GM12872 (cell line): ENCODE measurements around the gene FAM3B.

Experiments used
- TF ChIP-seq, protein P1 (sequence below): IDR thresholded peaks from 3 replicates; pipeline ENCODE4 v1.5.1; 2011; ENCODE audit warnings: low read depth, mild to moderate bottlenecking, low read length, moderate library complexity; ENCODE audit not compliant: insufficient read depth

FAM3B gene

DNA sequence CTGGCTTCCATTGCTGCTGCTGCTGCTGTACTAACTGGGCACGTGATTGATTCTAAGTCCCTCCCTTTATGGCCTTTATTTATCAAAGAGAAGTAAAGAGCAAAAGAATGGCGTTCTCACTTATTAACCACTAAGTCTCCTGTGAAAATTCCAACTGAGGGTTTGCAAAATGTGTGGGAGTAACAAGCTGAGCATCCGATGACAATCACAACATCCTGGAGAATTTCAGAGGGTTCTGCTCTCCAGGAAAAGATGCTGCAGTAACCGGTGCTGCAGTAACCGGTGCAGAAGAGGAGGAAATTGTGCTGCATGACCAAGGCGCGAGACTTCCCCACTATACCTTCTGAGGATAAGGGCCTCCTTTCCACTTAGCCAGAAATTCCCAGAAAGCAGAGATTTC lies 32.5 kb downstream of the FAM3B start:
- TF ChIP-seq, protein P1, sequence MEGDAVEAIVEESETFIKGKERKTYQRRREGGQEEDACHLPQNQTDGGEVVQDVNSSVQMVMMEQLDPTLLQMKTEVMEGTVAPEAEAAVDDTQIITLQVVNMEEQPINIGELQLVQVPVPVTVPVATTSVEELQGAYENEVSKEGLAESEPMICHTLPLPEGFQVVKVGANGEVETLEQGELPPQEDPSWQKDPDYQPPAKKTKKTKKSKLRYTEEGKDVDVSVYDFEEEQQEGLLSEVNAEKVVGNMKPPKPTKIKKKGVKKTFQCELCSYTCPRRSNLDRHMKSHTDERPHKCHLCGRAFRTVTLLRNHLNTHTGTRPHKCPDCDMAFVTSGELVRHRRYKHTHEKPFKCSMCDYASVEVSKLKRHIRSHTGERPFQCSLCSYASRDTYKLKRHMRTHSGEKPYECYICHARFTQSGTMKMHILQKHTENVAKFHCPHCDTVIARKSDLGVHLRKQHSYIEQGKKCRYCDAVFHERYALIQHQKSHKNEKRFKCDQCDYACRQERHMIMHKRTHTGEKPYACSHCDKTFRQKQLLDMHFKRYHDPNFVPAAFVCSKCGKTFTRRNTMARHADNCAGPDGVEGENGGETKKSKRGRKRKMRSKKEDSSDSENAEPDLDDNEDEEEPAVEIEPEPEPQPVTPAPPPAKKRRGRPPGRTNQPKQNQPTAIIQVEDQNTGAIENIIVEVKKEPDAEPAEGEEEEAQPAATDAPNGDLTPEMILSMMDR, result no peak

DNA sequence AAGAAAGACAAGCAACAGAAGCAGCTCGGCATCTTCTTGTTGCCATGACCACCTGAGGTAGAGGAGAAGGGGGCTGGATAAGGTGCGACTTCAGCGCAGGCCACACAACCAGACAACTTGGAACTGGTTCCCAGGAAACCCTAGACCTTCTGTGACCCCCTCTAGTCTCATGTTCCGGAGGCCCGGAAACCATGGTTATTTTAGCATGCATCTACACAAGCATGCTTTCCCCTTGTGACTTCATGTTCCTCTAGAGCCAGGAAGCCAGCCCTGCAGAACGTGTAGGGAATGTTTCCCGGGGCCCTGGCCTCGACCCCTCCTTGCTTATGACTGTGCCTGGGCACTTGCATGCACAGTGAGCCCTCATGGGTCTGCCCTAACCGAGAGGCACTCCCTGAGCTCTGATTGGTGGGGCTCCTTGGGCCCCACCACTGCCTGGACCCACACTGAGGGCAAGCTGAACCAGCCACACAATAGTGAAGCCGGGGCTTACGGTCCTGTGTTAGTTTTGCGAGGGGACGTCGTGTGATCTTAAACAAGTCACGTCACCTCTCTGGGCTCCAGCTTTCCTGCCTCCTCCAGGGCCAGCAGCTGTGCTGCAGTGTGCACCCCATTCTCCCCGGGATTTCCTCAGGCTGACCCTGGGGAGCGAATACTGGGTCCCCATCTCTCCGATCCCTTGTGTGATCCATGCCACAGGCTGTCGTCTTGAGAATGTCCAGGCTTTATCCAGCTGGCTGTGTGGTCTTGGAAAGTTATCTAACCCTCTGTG lies 33.2 kb downstream of the FAM3B start:
- TF ChIP-seq, protein P1, result no peak

DNA sequence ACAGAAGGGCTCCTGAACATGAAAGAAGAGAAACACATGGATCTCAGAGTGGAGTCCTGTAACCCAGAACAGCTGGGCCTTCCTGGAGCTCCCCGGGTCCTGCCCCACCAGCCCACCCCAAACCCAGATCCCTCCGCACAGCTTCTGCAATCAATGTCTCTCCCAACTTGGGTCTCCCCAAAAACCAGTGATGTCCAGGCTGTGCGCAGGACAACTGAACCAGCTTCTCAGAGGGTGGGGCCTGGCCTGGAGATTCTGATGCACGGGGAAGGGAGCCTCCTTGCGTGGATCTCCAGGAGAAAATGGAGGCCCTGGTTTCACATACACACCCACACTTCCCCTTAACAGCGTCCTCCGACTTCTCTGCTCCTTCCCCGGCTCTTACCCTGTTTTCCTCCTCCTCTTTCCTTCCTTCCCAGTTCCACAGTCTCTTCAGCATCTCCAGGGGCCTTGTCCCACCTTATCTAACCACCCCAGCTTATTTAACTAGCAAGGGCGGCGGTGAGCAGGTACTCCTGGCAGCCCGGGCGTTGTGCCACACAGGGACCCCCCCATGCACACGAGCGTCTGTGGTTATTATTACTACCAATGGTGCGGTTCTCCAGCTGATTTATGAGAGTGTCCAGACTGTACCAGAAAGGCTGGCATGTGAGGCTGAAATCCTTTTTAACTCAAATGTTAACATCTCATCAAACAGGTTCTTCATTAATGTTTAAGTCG lies 34.0 kb downstream of the FAM3B start:
- TF ChIP-seq, protein P1, result no peak

DNA sequence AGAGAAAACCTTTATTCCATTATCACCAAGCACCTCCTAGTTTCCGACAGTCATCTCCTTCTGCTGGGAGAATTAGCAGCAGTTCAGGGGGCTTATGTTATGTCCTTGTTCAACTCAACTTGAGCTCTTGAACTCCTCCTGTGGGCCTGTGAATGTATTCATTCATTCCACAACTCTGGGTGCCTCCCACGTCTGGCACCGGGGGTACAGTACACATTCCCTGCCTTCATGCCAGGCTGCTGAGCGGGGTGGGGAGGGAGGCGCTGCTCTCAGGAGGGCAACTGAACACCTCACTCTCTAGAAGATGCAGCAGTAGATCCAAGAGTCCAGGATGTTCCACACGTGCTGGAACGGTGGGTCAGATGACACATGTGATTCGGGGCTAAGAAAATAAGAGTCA lies 40.9 kb downstream of the FAM3B start:
- TF ChIP-seq, protein P1, result no peak

DNA sequence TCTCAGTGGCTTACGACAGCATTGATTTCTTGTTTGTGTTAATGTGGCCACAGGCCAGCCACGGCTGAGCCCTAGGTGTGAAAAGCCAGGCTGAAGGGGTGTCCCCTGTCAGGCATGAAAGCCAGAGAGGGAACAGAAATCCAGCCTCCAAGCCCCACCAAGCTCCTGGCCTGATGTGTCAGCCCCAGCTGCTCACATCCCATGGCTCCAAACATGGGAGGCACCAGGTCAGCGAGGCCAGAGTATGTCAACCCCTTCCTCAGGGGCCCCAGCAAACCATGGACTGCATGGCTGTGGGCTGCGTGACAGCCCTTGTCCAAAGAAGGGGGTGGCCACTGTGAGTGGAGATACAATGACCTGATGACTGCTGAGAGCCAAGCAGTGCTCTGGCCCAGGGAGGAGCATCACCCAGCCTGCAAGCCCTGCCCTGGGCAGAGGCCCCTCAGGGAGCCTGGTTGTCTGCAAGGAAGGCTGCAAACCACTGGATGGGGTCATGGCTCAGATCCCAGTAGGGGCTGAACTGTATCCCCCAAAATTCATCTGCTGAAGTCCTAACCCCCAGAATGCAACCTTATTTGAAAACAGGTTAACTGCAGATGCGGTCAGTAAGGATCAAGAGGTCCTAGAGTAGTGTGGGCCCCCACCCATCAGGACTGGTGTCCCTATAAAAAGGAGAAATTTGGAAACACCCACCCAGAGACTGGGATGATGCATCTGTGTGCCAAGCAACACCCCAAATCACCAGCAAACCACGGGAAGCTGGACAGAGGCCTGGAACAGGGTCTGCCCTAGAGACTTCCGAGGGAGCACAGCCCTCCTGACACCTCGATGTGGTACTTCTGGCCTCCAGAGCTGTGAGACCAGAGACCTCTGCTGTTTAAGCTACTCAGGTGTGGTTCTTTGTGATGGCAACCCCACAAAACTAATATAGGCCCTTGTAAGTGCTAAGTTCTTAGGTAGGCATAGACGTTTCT lies 41.9 kb downstream of the FAM3B start:
- TF ChIP-seq, protein P1, result no peak

DNA sequence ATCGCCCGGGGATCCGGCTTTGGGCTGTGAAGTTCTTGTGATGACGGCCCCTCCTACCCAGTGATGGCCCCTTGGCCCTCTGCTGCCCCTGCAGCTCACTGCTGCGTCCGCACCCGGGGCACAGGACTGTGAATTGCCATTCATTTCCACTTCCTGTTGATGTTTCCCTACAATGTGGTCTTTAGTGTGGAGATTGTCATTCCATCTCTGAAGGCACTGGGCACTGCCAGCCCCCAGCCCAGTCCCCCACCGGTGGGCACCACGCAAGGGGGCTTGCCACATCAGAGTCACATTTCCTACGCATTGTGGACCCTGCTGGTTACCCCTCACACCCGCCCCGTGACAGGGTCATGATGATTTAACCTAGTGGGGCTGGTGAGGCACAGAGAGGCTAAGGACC lies 42.7 kb downstream of the FAM3B start:
- TF ChIP-seq, protein P1, result 0 out of 3 replicates have a peak, but pooled peaks have one; percentile 8
